ENCODE results near the gene SOX6. TPM values are rescaled to one million over a fixed set of nuclear protein-coding genes. Genes with fewer than 3 reads are reported as not detected.

The SOX6 gene
- polyA plus RNA-seq, 1 donor (not counting 4 experiments of a cell fraction or from before 2014, with no cell fraction given) = 6.0 TPM

DNA sequence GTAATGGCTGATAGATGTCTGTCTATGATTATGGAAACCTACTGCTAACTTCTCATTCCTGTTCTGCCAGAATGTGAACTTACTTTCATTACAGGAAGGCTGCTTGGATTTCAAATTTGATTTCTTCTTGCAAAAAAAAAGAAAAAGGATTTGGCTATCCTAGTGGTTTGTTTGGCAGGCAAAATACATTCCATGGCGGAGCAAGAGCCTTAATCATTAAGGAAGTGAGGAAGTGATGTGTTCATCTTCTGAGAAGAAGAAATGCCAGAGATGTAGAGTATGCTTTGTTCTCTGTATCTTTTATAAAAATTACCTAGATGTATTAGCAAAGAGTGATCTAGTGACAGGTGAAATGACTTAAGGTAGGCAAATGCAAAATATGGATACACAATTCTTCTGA lies 356.3 kb downstream of the SOX6 start:
- Histone ChIP-seq H3K4me2 (ENCODE audit: control insufficient read depth, extremely low read depth, insufficient read depth, low read depth, low read length) (peak overlapping the region; percentile 6), H4K20me1 (ENCODE audit: control insufficient read depth, extremely low read depth, insufficient read depth, low read length) (no peaks in the 10 kb centered on the region), H3K9me3 (ENCODE audit: control insufficient read depth, low read depth, low read length) (no peaks in the 10 kb centered on the region), H3K9me1 (ENCODE audit: control insufficient read depth, extremely low read depth, insufficient read depth, low read length) (no peaks in the 10 kb centered on the region), H3K4me3 (ENCODE audit: control insufficient read depth in 2 of 3, extremely low read depth in 1 of 3, insufficient read depth in 2 of 3, low read depth in 1 of 3, low read length in 3 of 3) (no peak overlapping the region), H3K79me2 (ENCODE audit: control insufficient read depth, insufficient read depth, low read length) (no peaks in the 10 kb centered on the region), H3K36me3 (ENCODE audit: control insufficient read depth in 2 of 2, extremely low read depth in 1 of 2, insufficient read depth in 2 of 2, low read length in 2 of 2) (no peaks in the 10 kb centered on the region), H3K27ac (ENCODE audit: control insufficient read depth, insufficient read depth, low read length) (no peak overlapping the region), H3K9ac (ENCODE audit: control insufficient read depth, extremely low read depth, insufficient read depth, low read length) (no peak overlapping the region), H3K27me3 (ENCODE audit: control insufficient read depth, extremely low read depth, insufficient read depth, low read length) (no peaks in the 10 kb centered on the region), H2AFZ (ENCODE audit: control insufficient read depth, low read length) (no peak overlapping the region), H3K4me1 (ENCODE audit: control insufficient read depth, extremely low read depth, insufficient read depth, low read length) (peaks cover 22% of the 10 kb centered on the region)
- dilution Hi-C loops (cut with MboI; ENCODE audit: extremely low pct_ligation_motif_present, low sequenced_read_pairs) = no loop called here
- no peak for DNase-seq (ENCODE audit: low read depth, low spot score)
- FAIRE-seq = no peak
- TF ChIP-seq, protein P1, sequence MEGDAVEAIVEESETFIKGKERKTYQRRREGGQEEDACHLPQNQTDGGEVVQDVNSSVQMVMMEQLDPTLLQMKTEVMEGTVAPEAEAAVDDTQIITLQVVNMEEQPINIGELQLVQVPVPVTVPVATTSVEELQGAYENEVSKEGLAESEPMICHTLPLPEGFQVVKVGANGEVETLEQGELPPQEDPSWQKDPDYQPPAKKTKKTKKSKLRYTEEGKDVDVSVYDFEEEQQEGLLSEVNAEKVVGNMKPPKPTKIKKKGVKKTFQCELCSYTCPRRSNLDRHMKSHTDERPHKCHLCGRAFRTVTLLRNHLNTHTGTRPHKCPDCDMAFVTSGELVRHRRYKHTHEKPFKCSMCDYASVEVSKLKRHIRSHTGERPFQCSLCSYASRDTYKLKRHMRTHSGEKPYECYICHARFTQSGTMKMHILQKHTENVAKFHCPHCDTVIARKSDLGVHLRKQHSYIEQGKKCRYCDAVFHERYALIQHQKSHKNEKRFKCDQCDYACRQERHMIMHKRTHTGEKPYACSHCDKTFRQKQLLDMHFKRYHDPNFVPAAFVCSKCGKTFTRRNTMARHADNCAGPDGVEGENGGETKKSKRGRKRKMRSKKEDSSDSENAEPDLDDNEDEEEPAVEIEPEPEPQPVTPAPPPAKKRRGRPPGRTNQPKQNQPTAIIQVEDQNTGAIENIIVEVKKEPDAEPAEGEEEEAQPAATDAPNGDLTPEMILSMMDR (optimal IDR thresholded peaks at IDR 0.05 in 1 of 3, IDR thresholded peaks at IDR 0.05 in 1 of 3, conservative IDR thresholded peaks at IDR 0.05 in 1 of 3; ENCODE audit: extremely low read depth in 1 of 3, insufficient read depth in 2 of 3, low read length in 3 of 3) = no peak
- TF ChIP-seq EZH2 (IDR thresholded peaks at IDR 0.05; ENCODE audit: low read length) = no peak

DNA sequence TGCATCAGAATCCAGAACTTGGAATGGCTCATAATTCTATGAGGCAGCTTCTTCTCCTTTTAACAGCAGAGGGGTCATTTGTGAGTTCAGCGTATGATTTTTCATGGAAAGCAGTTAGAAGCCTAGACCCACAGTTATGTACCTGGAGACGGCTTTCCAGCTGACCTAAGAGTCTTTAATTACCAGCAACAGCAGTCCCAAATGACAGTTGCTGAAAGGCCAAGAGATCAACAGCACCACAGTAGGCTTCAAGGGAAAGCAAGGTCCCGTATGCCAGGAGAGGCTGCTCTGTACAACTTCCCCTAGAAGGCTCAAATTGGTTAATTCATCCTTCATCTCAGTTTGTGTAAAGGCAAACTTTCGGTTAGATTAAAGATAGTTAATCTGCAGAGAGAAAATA lies 363.0 kb downstream of the SOX6 start:
- FAIRE-seq = no peak
- TF ChIP-seq, protein P1 (optimal IDR thresholded peaks at IDR 0.05 in 1 of 3, IDR thresholded peaks at IDR 0.05 in 1 of 3, conservative IDR thresholded peaks at IDR 0.05 in 1 of 3; ENCODE audit: extremely low read depth in 1 of 3, insufficient read depth in 2 of 3, low read length in 3 of 3) = no peak
- no peak for TF ChIP-seq EZH2 (IDR thresholded peaks at IDR 0.05; ENCODE audit: low read length)
- no peaks in the 10 kb centered on the region for H4K20me1 ChIP-seq (ENCODE audit: control insufficient read depth, extremely low read depth, insufficient read depth, low read length)

More for the DNA sequence above, 363.0 kb downstream of the SOX6 start:
- DNase-seq (ENCODE audit: low read depth, low spot score) = no peak
- Histone ChIP-seq H3K4me2 (ENCODE audit: control insufficient read depth, extremely low read depth, insufficient read depth, low read depth, low read length) (no peak overlapping the region), H3K4me1 (ENCODE audit: control insufficient read depth, extremely low read depth, insufficient read depth, low read length) (no peaks in the 10 kb centered on the region), H3K9me1 (ENCODE audit: control insufficient read depth, extremely low read depth, insufficient read depth, low read length) (peaks cover 3% of the 10 kb centered on the region), H3K27ac (ENCODE audit: control insufficient read depth, insufficient read depth, low read length) (no peak overlapping the region), H3K9ac (ENCODE audit: control insufficient read depth, extremely low read depth, insufficient read depth, low read length) (no peak overlapping the region), H2AFZ (ENCODE audit: control insufficient read depth, low read length) (no peak overlapping the region), H3K4me3 (ENCODE audit: control insufficient read depth in 2 of 3, extremely low read depth in 1 of 3, insufficient read depth in 2 of 3, low read depth in 1 of 3, low read length in 3 of 3) (no peak overlapping the region), H3K27me3 (ENCODE audit: control insufficient read depth, extremely low read depth, insufficient read depth, low read length) (no peaks in the 10 kb centered on the region), H3K79me2 (ENCODE audit: control insufficient read depth, insufficient read depth, low read length) (no peaks in the 10 kb centered on the region), H3K9me3 (ENCODE audit: control insufficient read depth, low read depth, low read length) (no peaks in the 10 kb centered on the region), H3K36me3 (ENCODE audit: control insufficient read depth in 2 of 2, extremely low read depth in 1 of 2, insufficient read depth in 2 of 2, low read length in 2 of 2) (no peaks in the 10 kb centered on the region)
- dilution Hi-C loops (cut with MboI; ENCODE audit: extremely low pct_ligation_motif_present, low sequenced_read_pairs) = no loop called here

Measured in keratinocyte (primary cell).